Measurements from ENCODE around the gene VEGFD. TPM values are rescaled to one million over a fixed set of nuclear protein-coding genes. Genes with fewer than 3 reads are reported as not detected.

The VEGFD gene
- total RNA-seq, 4 donors from 2014 or later = 0.95 to 3.0 TPM; not detected in 2

DNA sequence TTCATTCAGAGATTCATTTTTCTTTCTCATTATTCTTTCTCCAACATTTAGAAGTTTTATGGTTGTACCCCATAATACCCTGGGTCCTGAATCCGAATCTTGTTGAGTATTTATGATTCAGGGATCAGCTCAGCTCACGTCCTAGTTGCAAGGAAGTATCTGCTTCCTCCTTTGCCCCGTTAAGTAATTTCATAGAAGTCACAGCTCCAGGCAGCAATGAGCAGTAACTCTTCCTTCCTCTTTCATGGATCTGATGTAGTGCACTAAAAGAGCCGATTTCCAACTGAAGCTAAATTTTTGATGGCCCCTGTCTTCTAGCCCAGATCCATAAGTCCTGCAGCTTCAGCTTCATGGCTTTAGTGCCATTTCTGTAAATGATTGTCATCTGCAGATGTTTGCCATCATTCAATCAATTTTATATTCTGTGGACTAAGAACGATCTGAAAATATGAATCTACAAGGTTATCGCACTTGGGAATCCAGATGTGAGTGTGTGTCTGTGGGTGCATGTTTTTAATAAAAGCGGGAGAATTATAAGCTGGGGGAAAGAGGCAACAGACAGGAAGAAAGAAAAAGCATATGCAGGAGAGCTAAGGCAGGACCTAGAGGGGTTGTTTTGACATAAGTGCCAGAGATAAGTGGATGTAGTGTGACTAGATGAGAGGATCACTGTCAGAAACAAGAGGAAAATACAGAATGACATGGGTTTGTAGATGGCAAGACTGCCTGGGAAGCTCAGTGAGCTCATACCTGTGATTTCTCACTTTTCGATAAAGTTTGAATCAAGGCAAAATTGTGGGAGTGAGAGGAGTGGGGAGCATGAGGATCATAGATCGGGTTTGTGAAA is 17.5 kb downstream of the VEGFD start:
- intact Hi-C loops (cut with DNase I; ENCODE audit: low total_unique reads) (no loop called here), in situ Hi-C loops (cut with MboI; ENCODE audit: low pct_ligation_motif_present in 1 of 4, low pct_unique_long_range_greater_than_20kb in 1 of 4, low sequenced_read_pairs in 3 of 4) (no loop called here)
- DNase-seq = no peak
- Histone ChIP-seq H3K36me3 (no peaks in the 10 kb centered on the region), H3K9me3 (no peaks in the 10 kb centered on the region), H3K27me3 (no peaks in the 10 kb centered on the region), H3K4me1 (no peaks in the 10 kb centered on the region), H3K4me3 (no peak overlapping the region), H3K27ac (no peak overlapping the region)
- WGBS, 2 donors (ENCODE audit: low coverage in 1 of 2) = 67 to 94% methylated on average over 3 to 9 of the region's 9 CpGs
- TF ChIP-seq, protein P1, sequence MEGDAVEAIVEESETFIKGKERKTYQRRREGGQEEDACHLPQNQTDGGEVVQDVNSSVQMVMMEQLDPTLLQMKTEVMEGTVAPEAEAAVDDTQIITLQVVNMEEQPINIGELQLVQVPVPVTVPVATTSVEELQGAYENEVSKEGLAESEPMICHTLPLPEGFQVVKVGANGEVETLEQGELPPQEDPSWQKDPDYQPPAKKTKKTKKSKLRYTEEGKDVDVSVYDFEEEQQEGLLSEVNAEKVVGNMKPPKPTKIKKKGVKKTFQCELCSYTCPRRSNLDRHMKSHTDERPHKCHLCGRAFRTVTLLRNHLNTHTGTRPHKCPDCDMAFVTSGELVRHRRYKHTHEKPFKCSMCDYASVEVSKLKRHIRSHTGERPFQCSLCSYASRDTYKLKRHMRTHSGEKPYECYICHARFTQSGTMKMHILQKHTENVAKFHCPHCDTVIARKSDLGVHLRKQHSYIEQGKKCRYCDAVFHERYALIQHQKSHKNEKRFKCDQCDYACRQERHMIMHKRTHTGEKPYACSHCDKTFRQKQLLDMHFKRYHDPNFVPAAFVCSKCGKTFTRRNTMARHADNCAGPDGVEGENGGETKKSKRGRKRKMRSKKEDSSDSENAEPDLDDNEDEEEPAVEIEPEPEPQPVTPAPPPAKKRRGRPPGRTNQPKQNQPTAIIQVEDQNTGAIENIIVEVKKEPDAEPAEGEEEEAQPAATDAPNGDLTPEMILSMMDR (IDR thresholded peaks at IDR 0.05) = no peak
- TF ChIP-seq POLR2A (IDR thresholded peaks at IDR 0.05) = no peak
- no peak for TF ChIP-seq EP300 (IDR thresholded peaks at IDR 0.05; ENCODE audit: low read depth)
- TF ChIP-seq POLR2AphosphoS5 (IDR thresholded peaks at IDR 0.05) = no peak

DNA sequence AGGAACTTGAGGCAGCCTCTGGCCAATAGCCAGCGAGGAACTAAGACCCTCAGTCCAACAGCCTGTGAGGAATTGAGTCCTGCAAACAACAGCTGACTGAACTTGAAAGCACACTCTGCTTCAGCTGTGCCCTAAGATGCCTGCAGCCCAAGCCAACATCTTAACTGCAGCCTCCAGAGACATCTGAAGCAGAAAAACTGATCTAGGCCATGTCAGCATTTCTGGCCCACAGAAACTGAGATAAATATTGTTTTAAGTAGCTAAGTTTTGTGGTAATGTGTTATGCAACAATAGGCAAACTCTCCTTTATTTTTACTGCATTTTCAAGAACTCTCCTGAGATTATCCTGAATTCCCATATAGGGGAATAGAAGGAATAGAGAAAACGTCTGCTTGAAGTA is 24.5 kb downstream of the VEGFD start:
- in situ Hi-C loops (cut with MboI; ENCODE audit: low pct_ligation_motif_present in 1 of 4, low pct_unique_long_range_greater_than_20kb in 1 of 4, low sequenced_read_pairs in 3 of 4) = no loop called here
- WGBS, 2 donors (ENCODE audit: low coverage in 1 of 2) = 47% methylated on average over 2 of the region's 2 CpGs; no CpG with 5 or more reads in 1 of the 2 donors
- intact Hi-C loops (cut with DNase I; ENCODE audit: low total_unique reads) = no loop called here
- no peak overlapping the region for H3K27ac ChIP-seq
- no peaks in the 10 kb centered on the region for H3K36me3 ChIP-seq
- no peak for DNase-seq
- no peaks in the 10 kb centered on the region for H3K9me3 ChIP-seq
- no peaks in the 10 kb centered on the region for H3K4me1 ChIP-seq
- H3K27me3 ChIP-seq = no peaks in the 10 kb centered on the region
- H3K4me3 ChIP-seq = no peak overlapping the region
- TF ChIP-seq, protein P1 (IDR thresholded peaks at IDR 0.05) = no peak
- TF ChIP-seq EP300 (IDR thresholded peaks at IDR 0.05; ENCODE audit: low read depth) (no peak), POLR2AphosphoS5 (IDR thresholded peaks at IDR 0.05) (no peak), POLR2A (IDR thresholded peaks at IDR 0.05) (no peak)

DNA sequence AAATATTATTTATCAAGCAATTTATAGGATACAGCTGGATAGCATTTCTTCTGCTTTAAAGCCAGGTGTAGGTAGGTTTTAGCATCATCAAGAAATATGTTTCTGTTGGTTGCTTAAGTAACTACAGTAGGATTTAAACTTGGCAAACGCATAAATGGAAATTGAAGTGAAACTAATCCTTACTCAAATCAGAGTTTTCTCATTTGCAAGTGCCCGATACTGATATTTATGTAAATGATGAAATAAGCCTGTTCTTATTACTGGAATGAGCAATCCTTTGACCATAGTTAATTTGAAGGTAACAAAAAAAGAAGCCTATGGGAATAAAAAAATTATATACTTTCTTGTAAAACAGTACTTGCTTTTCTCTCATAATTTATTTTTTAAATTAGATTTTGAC is 25.7 kb downstream of the VEGFD start:
- WGBS, 2 donors (ENCODE audit: low coverage in 1 of 2) = 66% methylated on average over 2 of the region's 2 CpGs; no CpG with 5 or more reads in 1 of the 2 donors
- no peaks in the 10 kb centered on the region for H3K9me3 ChIP-seq
- H3K4me1 ChIP-seq = no peaks in the 10 kb centered on the region
- no peaks in the 10 kb centered on the region for H3K36me3 ChIP-seq
- TF ChIP-seq, protein P1 (IDR thresholded peaks at IDR 0.05) = no peak
- TF ChIP-seq POLR2AphosphoS5 (IDR thresholded peaks at IDR 0.05) = no peak
- DNase-seq = no peak
- in situ Hi-C loops (cut with MboI; ENCODE audit: low pct_ligation_motif_present in 1 of 4, low pct_unique_long_range_greater_than_20kb in 1 of 4, low sequenced_read_pairs in 3 of 4) (no loop called here), intact Hi-C loops (cut with DNase I; ENCODE audit: low total_unique reads) (no loop called here)
- no peaks in the 10 kb centered on the region for H3K27me3 ChIP-seq
- no peak overlapping the region for H3K27ac ChIP-seq
- no peak overlapping the region for H3K4me3 ChIP-seq

DNA sequence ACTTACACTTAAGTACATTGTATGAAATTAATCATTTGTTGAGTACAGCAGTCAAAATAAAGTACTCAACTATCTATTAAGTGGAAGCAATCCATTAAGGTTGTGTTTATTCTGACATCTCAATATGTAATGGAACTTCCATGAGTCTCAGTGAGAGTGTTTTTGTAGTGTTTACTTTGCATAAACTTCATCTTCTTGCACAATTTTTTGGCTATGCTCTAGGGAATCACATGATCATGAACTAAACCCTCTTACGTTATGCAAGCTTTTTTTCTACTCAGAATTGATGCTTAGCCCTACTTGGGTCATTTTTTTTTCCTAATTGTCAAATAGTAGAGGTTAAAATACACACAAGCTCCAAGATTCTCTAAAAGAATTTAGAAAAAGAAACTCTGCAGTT is 27.8 kb downstream of the VEGFD start:
- no peak overlapping the region for H3K4me3 ChIP-seq
- H3K27me3 ChIP-seq = no peaks in the 10 kb centered on the region
- DNase-seq = no peak
- H3K4me1 ChIP-seq = no peaks in the 10 kb centered on the region
- in situ Hi-C loops (cut with MboI; ENCODE audit: low pct_ligation_motif_present in 1 of 4, low pct_unique_long_range_greater_than_20kb in 1 of 4, low sequenced_read_pairs in 3 of 4) = no loop called here
- WGBS, 2 donors (ENCODE audit: low coverage in 1 of 2) = 38 to 43% methylated on average over 1 of the region's 1 CpG
- no peaks in the 10 kb centered on the region for H3K36me3 ChIP-seq
- intact Hi-C loops (cut with DNase I; ENCODE audit: low total_unique reads) = no loop called here
- H3K27ac ChIP-seq = no peak overlapping the region
- no peaks in the 10 kb centered on the region for H3K9me3 ChIP-seq
- no peak for TF ChIP-seq EP300 (IDR thresholded peaks at IDR 0.05; ENCODE audit: low read depth)
- no peak for TF ChIP-seq POLR2A (IDR thresholded peaks at IDR 0.05)
- peak in 2 of 3 donors; percentile 27 to 63 for TF ChIP-seq POLR2AphosphoS5 (IDR thresholded peaks at IDR 0.05)
- TF ChIP-seq, protein P1 (IDR thresholded peaks at IDR 0.05) = no peak

All from transverse colon (tissue), 4 donors.